Large intestine (tissue), 3 donors: Measurements from ENCODE around the gene UBALD2. TPM values are rescaled to one million over a fixed set of nuclear protein-coding genes. Genes with fewer than 3 reads are reported as not detected.
A peak's percentile ranks its signal among the peaks of the same experiment; 100 is the strongest.
"Not testable (repeated sequence)": the region's sequence is repeated elsewhere in the genome, so short reads cannot be mapped to it uniquely, and the experiment has no call there.

ENCODE experiments used
- DNase-seq, 2 donors: peaks; one replicate each; pipeline versions ENCODE4 v3.0.0 to v3.0.0-alpha.2; 2013
- H3K27ac ChIP-seq: one replicate; pipeline ENCODE4 v1.5.1; 2013; ENCODE audit warnings: low read length
- H3K27me3 ChIP-seq: 2 replicates; pipeline ENCODE4 v1.6.1; 2013; ENCODE audit warnings: low read length; ENCODE audit not compliant: control insufficient read depth, insufficient read depth
- H3K36me3 ChIP-seq: 2 replicates; pipeline ENCODE4 v1.6.1; 2013; ENCODE audit warnings: low read length; ENCODE audit not compliant: control insufficient read depth, insufficient read depth
- H3K4me1 ChIP-seq: one replicate; pipeline ENCODE4 v1.6.1; 2013; ENCODE audit warnings: low read length; ENCODE audit not compliant: control insufficient read depth, insufficient read depth
- H3K4me3 ChIP-seq: one replicate; pipeline ENCODE4 v1.5.1; 2013; ENCODE audit warnings: low read length
- H3K9me3 ChIP-seq: one replicate; pipeline ENCODE4 v1.6.1; 2013; ENCODE audit warnings: mild to moderate bottlenecking, low read depth, low read length, moderate library complexity; ENCODE audit not compliant: control insufficient read depth
- WGBS: methylation state at CpG from one replicate; pipeline ENCODE4 v1.1.5; 2013; ENCODE audit warnings: low lambda C conversion rate; ENCODE audit not compliant: insufficient coverage; 5-methylcytosine and 5-hydroxymethylcytosine counted together
- polyA plus RNA-seq: library from polyadenylated mRNA; unstranded; fragments of 120-200 nt; gene quantifications from one replicate; pipeline ENCODE4 v1.2.1, GENCODE V29; 2013

The UBALD2 gene
- polyA plus RNA-seq, 1 donor, result 68.4 TPM

- H3K27me3 ChIP-seq, result peaks cover 3% of the 10 kb centered on the region
- no peak overlapping the region for H3K4me3 ChIP-seq
- H3K4me1 ChIP-seq, result peaks cover 39% of the 10 kb centered on the region
- WGBS, result no CpG with 5 or more reads among the region's 12 CpGs
- no peak for DNase-seq
- no peak overlapping the region for H3K27ac ChIP-seq
- H3K36me3 ChIP-seq, result no peaks in the 10 kb centered on the region
- H3K9me3 ChIP-seq, result no peaks in the 10 kb centered on the region
Measured at GRCh38 chr17:76243826-76244679, 21.1 kb upstream of the UBALD2 start.

- WGBS, result no CpG with 5 or more reads among the region's 8 CpGs
- H3K36me3 ChIP-seq, H3K27me3 ChIP-seq, H3K9me3 ChIP-seq, DNase-seq, H3K4me3 ChIP-seq, H3K27ac ChIP-seq: not testable (repeated sequence)
- H3K4me1 ChIP-seq, result peaks cover 39% of the 10 kb centered on the region
Measured at GRCh38 chr17:76244721-76245120, 20.4 kb upstream of the UBALD2 start.

GRCh38 chr17:76246080-76247066 lies 18.8 kb upstream of the UBALD2 start:
- no peaks in the 10 kb centered on the region for H3K27me3 ChIP-seq
- peaks cover 32% of the 10 kb centered on the region for H3K4me1 ChIP-seq
- H3K4me3 ChIP-seq, result no peak overlapping the region
- DNase-seq, result peak; percentile 85 to 87
- H3K36me3 ChIP-seq, result no peaks in the 10 kb centered on the region
- no peaks in the 10 kb centered on the region for H3K9me3 ChIP-seq
- peak overlapping the region; percentile 75 for H3K27ac ChIP-seq
- no CpG with 5 or more reads among the region's 7 CpGs for WGBS

GRCh38 chr17:76247304-76247703 lies 17.8 kb upstream of the UBALD2 start:
- no peak for DNase-seq
- Histone ChIP-seq H3K27me3 (no peaks in the 10 kb centered on the region), H3K4me1 (peaks cover 28% of the 10 kb centered on the region), H3K36me3 (no peaks in the 10 kb centered on the region), H3K4me3 (no peak overlapping the region), H3K9me3 (no peaks in the 10 kb centered on the region), H3K27ac (peak overlapping the region; percentile 75)
- 100% methylated on average over 1 of the region's 8 CpGs for WGBS

GRCh38 chr17:76248013-76248782 lies 16.9 kb upstream of the UBALD2 start:
- Histone ChIP-seq H3K4me1 (peaks cover 31% of the 10 kb centered on the region), H3K9me3 (no peaks in the 10 kb centered on the region), H3K27me3 (no peaks in the 10 kb centered on the region), H3K27ac (no peak overlapping the region), H3K36me3 (no peaks in the 10 kb centered on the region), H3K4me3 (no peak overlapping the region)
- no peak for DNase-seq
- WGBS, result no CpG with 5 or more reads among the region's 11 CpGs

- no peaks in the 10 kb centered on the region for H3K9me3 ChIP-seq
- WGBS, result no CpG with 5 or more reads among the region's 6 CpGs
- no peak overlapping the region for H3K4me3 ChIP-seq
- no peaks in the 10 kb centered on the region for H3K36me3 ChIP-seq
- no peaks in the 10 kb centered on the region for H3K27me3 ChIP-seq
- no peak overlapping the region for H3K27ac ChIP-seq
- peaks cover 31% of the 10 kb centered on the region for H3K4me1 ChIP-seq
- DNase-seq, result no peak
Measured at GRCh38 chr17:76250141-76250540, 15.0 kb upstream of the UBALD2 start.

- DNase-seq, result no peak
- Histone ChIP-seq H3K27me3 (no peaks in the 10 kb centered on the region), H3K27ac (peak overlapping the region; percentile 8), H3K9me3 (no peaks in the 10 kb centered on the region), H3K4me3 (no peak overlapping the region), H3K4me1 (peaks cover 23% of the 10 kb centered on the region), H3K36me3 (no peaks in the 10 kb centered on the region)
- no CpG with 5 or more reads among the region's 8 CpGs for WGBS
Measured at GRCh38 chr17:76251478-76252039, 13.6 kb upstream of the UBALD2 start.

GRCh38 chr17:76252040-76252954 lies 12.9 kb upstream of the UBALD2 start:
- Histone ChIP-seq H3K4me3 (no peak overlapping the region), H3K4me1 (peaks cover 15% of the 10 kb centered on the region), H3K36me3 (no peaks in the 10 kb centered on the region), H3K9me3 (no peaks in the 10 kb centered on the region), H3K27ac (peak overlapping the region; percentile 48), H3K27me3 (no peaks in the 10 kb centered on the region)
- no peak for DNase-seq
- WGBS, result 71% methylated on average over 3 of the region's 11 CpGs
